ENCODE data around the gene AASDHPPT. TPM values are rescaled to one million over a fixed set of nuclear protein-coding genes. Genes with fewer than 3 reads are reported as not detected.

Gene AASDHPPT
- total and polyA plus RNA-seq, 9 donors = 39.0 to 55.0 (median 49.7) TPM

GRCh38 chr11:106082096-106082495 lies 4.6 kb downstream of the AASDHPPT start:
- Histone ChIP-seq H3K4me1 (ENCODE audit: control insufficient read depth, insufficient read depth, low read length) (peaks cover 2% of the 10 kb centered on the region), H3K36me3 (ENCODE audit: control insufficient read depth, insufficient read depth, low read length) (peaks cover 13% of the 10 kb centered on the region), H3K9me3 (replicated peaks; ENCODE audit: control insufficient read depth, low read depth, low read length) (no peaks in the 10 kb centered on the region), H3K27ac (ENCODE audit: low read length) (no peak overlapping the region), H3K27me3 (ENCODE audit: control insufficient read depth, insufficient read depth, low read length) (no peaks in the 10 kb centered on the region), H3K4me3 (ENCODE audit: low read length) (no peak overlapping the region)
- DNase-seq = no peak

GRCh38 chr11:106086135-106086534 lies 8.7 kb downstream of the AASDHPPT start:
- H3K27me3 ChIP-seq (ENCODE audit: control insufficient read depth, insufficient read depth, low read length) = no peaks in the 10 kb centered on the region
- H3K4me1 ChIP-seq (ENCODE audit: control insufficient read depth, insufficient read depth, low read length) = no peaks in the 10 kb centered on the region
- H3K4me3 ChIP-seq (ENCODE audit: low read length) = no peak overlapping the region
- no peak for DNase-seq
- no peak overlapping the region for H3K27ac ChIP-seq (ENCODE audit: low read length)
- no CpG with 5 or more reads among the region's 1 CpG for WGBS (ENCODE audit: insufficient coverage)
- no peaks in the 10 kb centered on the region for H3K9me3 ChIP-seq (replicated peaks; ENCODE audit: control insufficient read depth, low read depth, low read length)
- peaks cover 11% of the 10 kb centered on the region for H3K36me3 ChIP-seq (ENCODE audit: control insufficient read depth, insufficient read depth, low read length)

DNA sequence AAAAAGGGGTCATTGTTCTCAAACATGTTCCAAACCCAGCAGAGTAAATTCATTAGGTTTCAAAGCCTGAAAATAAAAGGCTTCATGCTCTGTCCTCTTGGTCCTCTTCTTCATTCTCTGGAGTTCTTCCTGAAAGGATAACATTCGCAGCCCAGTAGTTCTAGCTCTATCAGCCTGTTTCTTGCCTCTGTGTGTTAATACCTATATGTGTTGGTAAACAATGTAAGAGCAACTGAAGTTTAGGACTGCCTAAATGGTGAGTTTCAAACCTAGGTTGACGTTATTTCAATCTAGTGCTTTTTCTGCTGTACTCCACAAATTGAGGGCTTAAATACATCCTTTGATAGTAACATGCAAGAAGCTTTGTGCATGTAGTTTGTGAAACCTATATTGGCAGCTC lies 9.4 kb downstream of the AASDHPPT start:
- no peaks in the 10 kb centered on the region for H3K9me3 ChIP-seq (replicated peaks; ENCODE audit: control insufficient read depth, low read depth, low read length)
- H3K36me3 ChIP-seq (ENCODE audit: control insufficient read depth, insufficient read depth, low read length) = peaks cover 14% of the 10 kb centered on the region
- H3K4me1 ChIP-seq (ENCODE audit: control insufficient read depth, insufficient read depth, low read length) = no peaks in the 10 kb centered on the region
- no peaks in the 10 kb centered on the region for H3K27me3 ChIP-seq (ENCODE audit: control insufficient read depth, insufficient read depth, low read length)
- no CpG with 5 or more reads among the region's 2 CpGs for WGBS (ENCODE audit: insufficient coverage)
- no peak overlapping the region for H3K27ac ChIP-seq (ENCODE audit: low read length)
- no peak overlapping the region for H3K4me3 ChIP-seq (ENCODE audit: low read length)
- DNase-seq = no peak

DNA sequence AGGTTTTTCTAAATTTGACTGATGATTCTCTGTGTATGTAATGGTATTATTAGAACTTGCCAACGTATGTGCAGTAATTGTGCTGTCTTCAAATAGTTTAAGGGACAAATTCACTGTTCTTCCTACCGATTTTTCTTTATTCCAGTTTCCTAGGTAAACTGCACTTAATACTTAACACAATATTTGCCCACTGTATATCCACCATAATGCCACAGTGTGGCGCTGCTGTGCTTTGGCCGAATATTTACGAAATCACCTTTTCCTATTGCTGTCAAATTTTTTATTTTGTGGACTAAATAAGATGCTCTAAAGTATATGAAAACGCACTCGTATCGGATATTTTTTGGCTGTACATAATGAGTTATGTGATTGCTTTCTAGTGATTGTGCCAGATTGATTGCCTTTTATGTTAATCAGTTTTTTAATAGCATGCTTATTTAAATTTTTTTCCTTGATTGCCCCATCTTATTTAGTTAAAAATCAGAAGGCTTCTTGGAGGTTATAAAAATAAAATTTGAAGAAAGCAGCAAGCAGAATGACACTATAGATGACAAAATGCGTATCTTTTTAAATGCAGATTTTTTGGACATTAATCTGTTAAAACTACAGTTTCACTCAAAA lies 10.5 kb downstream of the AASDHPPT start:
- H3K9me3 ChIP-seq (replicated peaks; ENCODE audit: control insufficient read depth, low read depth, low read length) = no peaks in the 10 kb centered on the region
- 38% methylated on average over 1 of the region's 9 CpGs for WGBS (ENCODE audit: insufficient coverage)

GRCh38 chr11:106088896-106089295 lies 11.4 kb downstream of the AASDHPPT start:
- peaks cover 16% of the 10 kb centered on the region for H3K36me3 ChIP-seq (ENCODE audit: control insufficient read depth, insufficient read depth, low read length)
- WGBS (ENCODE audit: insufficient coverage) = 77% methylated on average over 2 of the region's 4 CpGs
- no peak overlapping the region for H3K27ac ChIP-seq (ENCODE audit: low read length)
- no peaks in the 10 kb centered on the region for H3K9me3 ChIP-seq (replicated peaks; ENCODE audit: control insufficient read depth, low read depth, low read length)
- H3K27me3 ChIP-seq (ENCODE audit: control insufficient read depth, insufficient read depth, low read length) = no peaks in the 10 kb centered on the region
- H3K4me1 ChIP-seq (ENCODE audit: control insufficient read depth, insufficient read depth, low read length) = no peaks in the 10 kb centered on the region
- no peak overlapping the region for H3K4me3 ChIP-seq (ENCODE audit: low read length)
- DNase-seq = no peak

More for the DNA sequence above, 10.5 kb downstream of the AASDHPPT start:
- H3K27ac ChIP-seq (ENCODE audit: low read length) = no peak overlapping the region
- no peaks in the 10 kb centered on the region for H3K4me1 ChIP-seq (ENCODE audit: control insufficient read depth, insufficient read depth, low read length)
- no peaks in the 10 kb centered on the region for H3K27me3 ChIP-seq (ENCODE audit: control insufficient read depth, insufficient read depth, low read length)
- peaks cover 16% of the 10 kb centered on the region for H3K36me3 ChIP-seq (ENCODE audit: control insufficient read depth, insufficient read depth, low read length)
- H3K4me3 ChIP-seq (ENCODE audit: low read length) = no peak overlapping the region
- peak; percentile 56 for DNase-seq

- no peak overlapping the region for H3K27ac ChIP-seq (ENCODE audit: low read length)
- no peaks in the 10 kb centered on the region for H3K27me3 ChIP-seq (ENCODE audit: control insufficient read depth, insufficient read depth, low read length)
- H3K4me3 ChIP-seq (ENCODE audit: low read length) = no peak overlapping the region
- H3K4me1 ChIP-seq (ENCODE audit: control insufficient read depth, insufficient read depth, low read length) = no peaks in the 10 kb centered on the region
- DNase-seq = no peak
- H3K36me3 ChIP-seq (ENCODE audit: control insufficient read depth, insufficient read depth, low read length) = peaks cover 19% of the 10 kb centered on the region
- WGBS (ENCODE audit: insufficient coverage) = 61% methylated on average over 2 of the region's 3 CpGs
- H3K9me3 ChIP-seq (replicated peaks; ENCODE audit: control insufficient read depth, low read depth, low read length) = no peaks in the 10 kb centered on the region
These were observed 14.1 kb downstream of the AASDHPPT start for GRCh38 chr11:106091480-106092123.

GRCh38 chr11:106092446-106092845 lies 15.0 kb downstream of the AASDHPPT start:
- Histone ChIP-seq H3K36me3 (ENCODE audit: control insufficient read depth, insufficient read depth, low read length) (peaks cover 21% of the 10 kb centered on the region), H3K27me3 (ENCODE audit: control insufficient read depth, insufficient read depth, low read length) (no peaks in the 10 kb centered on the region), H3K4me3 (ENCODE audit: low read length) (no peak overlapping the region), H3K27ac (ENCODE audit: low read length) (no peak overlapping the region), H3K9me3 (replicated peaks; ENCODE audit: control insufficient read depth, low read depth, low read length) (no peaks in the 10 kb centered on the region), H3K4me1 (ENCODE audit: control insufficient read depth, insufficient read depth, low read length) (no peaks in the 10 kb centered on the region)
- no peak for DNase-seq
- no CpG with 5 or more reads among the region's 1 CpG for WGBS (ENCODE audit: insufficient coverage)

DNA sequence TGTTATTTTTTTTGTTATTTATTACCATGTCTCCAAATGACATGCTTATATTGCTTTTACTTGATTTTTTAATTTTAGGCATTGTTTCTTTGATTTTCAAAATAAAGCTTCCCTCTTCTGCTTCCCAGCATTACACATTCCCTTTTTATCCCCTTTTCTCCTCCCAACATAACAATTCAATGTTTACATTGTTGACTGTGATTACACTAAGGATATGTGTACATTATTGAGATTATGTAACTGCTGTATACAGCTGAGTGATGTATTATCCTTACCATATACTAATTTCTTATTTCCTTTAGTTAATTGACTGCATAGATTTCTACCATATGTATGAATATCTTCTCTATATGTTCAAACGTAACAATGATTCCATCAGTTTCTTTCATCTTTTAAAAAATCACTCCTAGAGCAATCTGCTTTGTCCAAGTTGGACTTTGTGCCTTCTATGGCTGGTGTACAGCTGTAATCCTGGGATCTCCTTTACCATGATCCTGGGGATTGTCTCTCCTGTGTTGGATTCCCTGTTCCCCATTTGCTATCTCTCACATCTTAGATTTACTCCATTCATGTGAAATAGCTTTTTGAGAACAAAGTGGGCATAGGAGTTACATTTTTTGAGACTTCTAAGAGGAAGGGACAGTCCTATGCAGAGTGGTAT lies 21.6 kb downstream of the AASDHPPT start:
- no peak overlapping the region for H3K27ac ChIP-seq (ENCODE audit: low read length)
- H3K36me3 ChIP-seq (ENCODE audit: control insufficient read depth, insufficient read depth, low read length) = peaks cover 12% of the 10 kb centered on the region
- no peak for DNase-seq
- H3K4me3 ChIP-seq (ENCODE audit: low read length) = no peak overlapping the region
- no peaks in the 10 kb centered on the region for H3K27me3 ChIP-seq (ENCODE audit: control insufficient read depth, insufficient read depth, low read length)
- H3K9me3 ChIP-seq (replicated peaks; ENCODE audit: control insufficient read depth, low read depth, low read length) = no peaks in the 10 kb centered on the region
- WGBS (ENCODE audit: insufficient coverage) = no CpG with 5 or more reads among the region's 1 CpG
- H3K4me1 ChIP-seq (ENCODE audit: control insufficient read depth, insufficient read depth, low read length) = no peaks in the 10 kb centered on the region

GRCh38 chr11:106101370-106101769 lies 23.9 kb downstream of the AASDHPPT start:
- no peaks in the 10 kb centered on the region for H3K27me3 ChIP-seq (ENCODE audit: control insufficient read depth, insufficient read depth, low read length)
- H3K9me3 ChIP-seq (replicated peaks; ENCODE audit: control insufficient read depth, low read depth, low read length) = no peaks in the 10 kb centered on the region
- no peak for DNase-seq
- H3K36me3 ChIP-seq (ENCODE audit: control insufficient read depth, insufficient read depth, low read length) = peaks cover 5% of the 10 kb centered on the region
- no peak overlapping the region for H3K4me3 ChIP-seq (ENCODE audit: low read length)
- no peaks in the 10 kb centered on the region for H3K4me1 ChIP-seq (ENCODE audit: control insufficient read depth, insufficient read depth, low read length)
- H3K27ac ChIP-seq (ENCODE audit: low read length) = no peak overlapping the region
- WGBS (ENCODE audit: insufficient coverage) = no CpG with 5 or more reads among the region's 3 CpGs

DNA sequence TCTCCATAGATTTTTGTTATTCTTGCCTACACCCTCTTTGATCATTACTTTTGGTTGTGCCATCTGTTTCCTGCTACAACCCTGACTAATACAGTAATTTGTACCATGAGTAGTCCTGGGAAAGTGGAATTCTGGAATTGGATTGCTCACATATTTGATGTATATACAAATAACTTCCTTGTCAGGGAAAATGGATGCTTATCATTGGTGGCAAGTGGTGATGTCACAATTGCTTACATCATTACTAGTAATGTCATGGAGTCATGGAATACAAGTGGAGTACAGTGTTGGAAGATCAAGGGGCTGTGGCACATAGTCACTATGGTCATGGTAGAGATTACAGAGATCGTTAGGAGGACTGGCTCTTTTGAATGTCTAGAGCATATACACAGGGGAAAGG lies 24.4 kb downstream of the AASDHPPT start:
- DNase-seq = no peak
- Histone ChIP-seq H3K4me3 (ENCODE audit: low read length) (no peak overlapping the region), H3K27ac (ENCODE audit: low read length) (no peak overlapping the region), H3K4me1 (ENCODE audit: control insufficient read depth, insufficient read depth, low read length) (no peaks in the 10 kb centered on the region), H3K36me3 (ENCODE audit: control insufficient read depth, insufficient read depth, low read length) (peaks cover 5% of the 10 kb centered on the region), H3K27me3 (ENCODE audit: control insufficient read depth, insufficient read depth, low read length) (no peaks in the 10 kb centered on the region), H3K9me3 (replicated peaks; ENCODE audit: control insufficient read depth, low read depth, low read length) (no peaks in the 10 kb centered on the region)
- WGBS (ENCODE audit: insufficient coverage) = no CpG with 5 or more reads among the region's 1 CpG

Data from muscle of leg (tissue), 11 donors.